Activated CD8-positive, alpha-beta memory T cell treated with anti-CD3 and anti-CD28 coated beads, Interleukin-2, amount 50 U/mL, for 48 hours (primary cell): Measurements from ENCODE around the gene PPP2R5D.

Source experiments
- DNase-seq: peaks from one replicate; pipeline ENCODE4 v3.0.0-alpha.2; 2020

Gene PPP2R5D

GRCh38 chr6:43060034-43060754 lies 75.8 kb downstream of the PPP2R5D start:
- no peak for DNase-seq

- DNase-seq: no peak
Observed at GRCh38 chr6:43060755-43061633, 76.6 kb downstream of the PPP2R5D start.

- DNase-seq: no peak
Observed at GRCh38 chr6:43061861-43062260, 77.5 kb downstream of the PPP2R5D start.
